NCI-H1105 treated with DMSO at 0.1 percent for 48 hours (cell line): ENCODE data around the gene ACTL6B.
A peak's percentile ranks its signal among the peaks of the same experiment; 100 is the strongest.

Source experiments
- DNase-seq: peaks from one replicate; lab custom pipeline; 2025; lab: John Stamatoyannopoulos, UW

Gene ACTL6B

GRCh38 chr7:100683659-100684533 lies 27.6 kb upstream of the ACTL6B start:
- DNase-seq = no peak

GRCh38 chr7:100682991-100683658 lies 26.9 kb upstream of the ACTL6B start:
- no peak for DNase-seq

- DNase-seq = no peak
Measured at GRCh38 chr7:100682228-100682741, 26.0 kb upstream of the ACTL6B start.

GRCh38 chr7:100681491-100682227 lies 25.4 kb upstream of the ACTL6B start:
- no peak for DNase-seq

GRCh38 chr7:100680576-100681271 lies 24.5 kb upstream of the ACTL6B start:
- DNase-seq = no peak

- no peak for DNase-seq
Measured at GRCh38 chr7:100679927-100680575, 23.8 kb upstream of the ACTL6B start.

- DNase-seq = no peak
Measured at GRCh38 chr7:100679129-100679926, 23.1 kb upstream of the ACTL6B start.

- no peak for DNase-seq
Measured at GRCh38 chr7:100678291-100678984, 22.2 kb upstream of the ACTL6B start.

- no peak for DNase-seq
Measured at GRCh38 chr7:100677308-100678267, 21.3 kb upstream of the ACTL6B start.

GRCh38 chr7:100676501-100677306 lies 20.5 kb upstream of the ACTL6B start:
- no peak for DNase-seq

- peak; percentile 78 for DNase-seq
Measured at GRCh38 chr7:100675581-100676350, 19.5 kb upstream of the ACTL6B start.

- DNase-seq = no peak
Measured at GRCh38 chr7:100675105-100675451, 18.8 kb upstream of the ACTL6B start.

- DNase-seq = no peak
Measured at GRCh38 chr7:100674411-100675104, 18.3 kb upstream of the ACTL6B start.

- DNase-seq = no peak
Measured at GRCh38 chr7:100673942-100674410, 17.7 kb upstream of the ACTL6B start.

GRCh38 chr7:100673302-100673941 lies 17.2 kb upstream of the ACTL6B start, which contains the start of gene GNB2:
Gene GNB2 (plus strand): TSS chr7:100673740. CDS start chr7:100676266, 2,526 bp downstream.
- peak; percentile 95 for DNase-seq
